ENCODE data around the gene DPH7. TPM values are rescaled to one million over a fixed set of nuclear protein-coding genes. Genes with fewer than 3 reads are reported as not detected.

Gene DPH7
- total and polyA plus RNA-seq, 4 donors: 21.7 to 82.1 (median 45.4) TPM

DNA sequence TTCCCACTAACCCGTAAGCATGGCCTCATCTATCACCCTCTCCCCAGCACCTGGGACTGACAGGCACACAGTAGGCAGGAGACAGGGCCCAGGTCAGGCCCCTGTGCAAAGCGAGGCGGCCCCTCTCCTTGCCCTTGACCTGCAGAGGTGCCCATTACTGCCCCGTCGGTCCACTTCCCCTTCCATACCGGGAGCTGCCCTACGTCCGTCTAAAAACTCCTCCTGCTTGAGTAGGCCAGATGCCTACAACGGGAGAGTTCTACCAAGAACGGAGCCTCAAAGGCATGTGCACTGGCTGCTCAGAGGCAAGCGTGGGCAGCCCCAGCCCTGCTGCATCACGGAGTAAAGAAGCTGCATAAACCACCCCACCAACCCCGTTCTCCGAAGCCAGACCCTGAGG is 4.6 kb upstream of the DPH7 start:
- Histone ChIP-seq H3K27me3 (ENCODE audit: control insufficient read depth, insufficient read depth, low read length) (no peaks in the 10 kb centered on the region), H3K9me3 (ENCODE audit: control insufficient read depth, insufficient read depth, low read length) (no peaks in the 10 kb centered on the region), H3K4me1 (ENCODE audit: control insufficient read depth, insufficient read depth, low read length) (peaks cover 22% of the 10 kb centered on the region), H3K36me3 (ENCODE audit: control insufficient read depth, insufficient read depth, low read length) (peaks cover 85% of the 10 kb centered on the region), H3K27ac (ENCODE audit: low read depth, low read length) (no peak overlapping the region), H3K4me3 (ENCODE audit: low read depth, low read length) (no peak overlapping the region)
- no peak for DNase-seq (ENCODE audit: low read depth in 4 of 6, low spot score in 6 of 6)
- whole genome bisulfite sequencing (ENCODE audit: insufficient coverage): 88% methylated on average over 8 of the region's 14 CpGs

DNA sequence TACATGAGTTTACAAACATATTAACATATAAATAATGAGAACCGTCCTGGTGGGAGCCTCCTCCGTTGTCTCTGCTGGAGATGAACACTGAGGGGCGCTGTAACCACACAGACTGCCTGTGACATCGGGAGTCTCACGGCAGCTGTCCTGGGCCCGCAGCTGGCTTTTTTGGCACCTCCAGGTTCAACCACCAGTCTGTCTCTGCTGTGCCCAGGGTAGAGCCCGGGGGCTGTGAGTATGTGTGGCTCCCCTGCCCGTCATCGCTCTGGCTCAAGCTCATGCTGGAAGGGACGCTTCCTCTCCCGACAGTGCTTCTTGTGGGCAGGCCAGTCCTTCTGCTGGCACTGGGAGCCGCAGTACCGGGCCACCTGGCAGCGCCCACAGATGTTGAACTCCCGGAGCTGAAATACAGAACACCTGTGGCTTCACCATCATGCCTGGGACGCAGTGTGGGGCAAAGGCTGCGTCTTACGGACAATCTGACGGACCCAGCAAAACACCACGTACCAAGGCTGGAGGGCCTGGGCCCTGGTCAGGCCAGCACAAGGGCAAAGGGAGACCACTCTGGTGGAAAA is 3.6 kb upstream of the DPH7 start:
- 87% methylated on average over 20 of the region's 20 CpGs for WGBS (ENCODE audit: insufficient coverage)
- Histone ChIP-seq H3K36me3 (ENCODE audit: control insufficient read depth, insufficient read depth, low read length) (peaks cover 75% of the 10 kb centered on the region), H3K4me3 (ENCODE audit: low read depth, low read length) (no peak overlapping the region), H3K4me1 (ENCODE audit: control insufficient read depth, insufficient read depth, low read length) (peaks cover 30% of the 10 kb centered on the region), H3K27me3 (ENCODE audit: control insufficient read depth, insufficient read depth, low read length) (no peaks in the 10 kb centered on the region), H3K9me3 (ENCODE audit: control insufficient read depth, insufficient read depth, low read length) (no peaks in the 10 kb centered on the region), H3K27ac (ENCODE audit: low read depth, low read length) (no peak overlapping the region)
- DNase-seq (ENCODE audit: low read depth in 4 of 6, low spot score in 6 of 6): no peak

- no peak for DNase-seq (ENCODE audit: low read depth in 4 of 6, low spot score in 6 of 6)
- H3K4me3 ChIP-seq (ENCODE audit: low read depth, low read length): no peak overlapping the region
- peaks cover 33% of the 10 kb centered on the region for H3K4me1 ChIP-seq (ENCODE audit: control insufficient read depth, insufficient read depth, low read length)
- peaks cover 71% of the 10 kb centered on the region for H3K36me3 ChIP-seq (ENCODE audit: control insufficient read depth, insufficient read depth, low read length)
- H3K27ac ChIP-seq (ENCODE audit: low read depth, low read length): no peak overlapping the region
- no peaks in the 10 kb centered on the region for H3K9me3 ChIP-seq (ENCODE audit: control insufficient read depth, insufficient read depth, low read length)
- H3K27me3 ChIP-seq (ENCODE audit: control insufficient read depth, insufficient read depth, low read length): no peaks in the 10 kb centered on the region
- WGBS (ENCODE audit: insufficient coverage): 87% methylated on average over 22 of the region's 22 CpGs
Observed at GRCh38 chr9:137581361-137582285, 2.9 kb upstream of the DPH7 start.

DNA sequence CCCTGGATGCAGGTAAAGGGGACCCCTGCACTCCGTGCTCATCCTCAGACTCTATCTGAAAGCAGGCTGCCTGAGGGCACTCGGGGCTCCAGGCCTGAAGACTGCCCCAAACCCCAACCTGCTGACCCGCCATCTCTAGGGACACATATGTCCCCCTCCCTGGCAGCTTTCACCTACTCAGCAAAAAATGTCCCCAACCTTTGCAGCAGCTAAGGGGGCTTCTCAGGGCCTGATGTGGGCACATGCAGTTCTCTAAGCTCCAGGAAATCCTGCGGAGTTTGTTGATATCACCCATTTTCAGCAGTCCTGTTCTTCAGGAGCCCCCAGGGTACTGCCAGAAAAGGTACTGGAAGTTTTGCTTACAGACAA is 2.2 kb upstream of the DPH7 start:
- no peaks in the 10 kb centered on the region for H3K9me3 ChIP-seq (ENCODE audit: control insufficient read depth, insufficient read depth, low read length)
- H3K4me3 ChIP-seq (ENCODE audit: low read depth, low read length): no peak overlapping the region
- peaks cover 36% of the 10 kb centered on the region for H3K4me1 ChIP-seq (ENCODE audit: control insufficient read depth, insufficient read depth, low read length)
- no peaks in the 10 kb centered on the region for H3K27me3 ChIP-seq (ENCODE audit: control insufficient read depth, insufficient read depth, low read length)
- H3K36me3 ChIP-seq (ENCODE audit: control insufficient read depth, insufficient read depth, low read length): peaks cover 71% of the 10 kb centered on the region
- DNase-seq (ENCODE audit: low read depth in 4 of 6, low spot score in 6 of 6): no peak
- 93% methylated on average over 4 of the region's 4 CpGs for WGBS (ENCODE audit: insufficient coverage)
- no peak overlapping the region for H3K27ac ChIP-seq (ENCODE audit: low read depth, low read length)

- no peaks in the 10 kb centered on the region for H3K9me3 ChIP-seq (ENCODE audit: control insufficient read depth, insufficient read depth, low read length)
- no peak overlapping the region for H3K4me3 ChIP-seq (ENCODE audit: low read depth, low read length)
- no peak overlapping the region for H3K27ac ChIP-seq (ENCODE audit: low read depth, low read length)
- peaks cover 36% of the 10 kb centered on the region for H3K4me1 ChIP-seq (ENCODE audit: control insufficient read depth, insufficient read depth, low read length)
- peaks cover 71% of the 10 kb centered on the region for H3K36me3 ChIP-seq (ENCODE audit: control insufficient read depth, insufficient read depth, low read length)
- no peaks in the 10 kb centered on the region for H3K27me3 ChIP-seq (ENCODE audit: control insufficient read depth, insufficient read depth, low read length)
- 60% methylated on average over 23 of the region's 23 CpGs for WGBS (ENCODE audit: insufficient coverage)
- peak in 1 of 6 donors; percentile 48 for DNase-seq (ENCODE audit: low read depth in 4 of 6, low spot score in 6 of 6)
Observed at GRCh38 chr9:137580209-137580953, 1.7 kb upstream of the DPH7 start.

DNA sequence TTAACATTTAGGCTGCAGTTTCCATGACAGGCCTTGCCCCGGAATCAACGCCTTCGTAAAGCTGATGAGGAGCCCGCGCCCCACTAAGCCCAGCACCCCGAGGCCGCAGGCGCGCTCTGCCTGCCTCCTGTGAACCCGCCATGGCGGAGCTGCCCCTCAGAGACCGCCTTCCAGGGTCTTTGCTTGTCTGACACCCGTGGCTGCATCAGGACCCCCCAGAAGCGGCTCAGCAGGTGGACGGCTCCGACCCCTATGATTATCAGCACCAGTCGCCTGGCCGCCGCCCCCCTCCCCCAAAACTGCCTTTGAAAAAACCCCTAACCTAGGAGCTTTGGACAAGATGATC is 507 bp upstream of the DPH7 start:
- Histone ChIP-seq H3K4me1 (ENCODE audit: control insufficient read depth, insufficient read depth, low read length) (peaks cover 36% of the 10 kb centered on the region), H3K27ac (ENCODE audit: low read depth, low read length) (peak overlapping the region; percentile 71), H3K4me3 (ENCODE audit: low read depth, low read length) (peak overlapping the region; percentile 53), H3K9me3 (ENCODE audit: control insufficient read depth, insufficient read depth, low read length) (no peaks in the 10 kb centered on the region), H3K27me3 (ENCODE audit: control insufficient read depth, insufficient read depth, low read length) (no peaks in the 10 kb centered on the region), H3K36me3 (ENCODE audit: control insufficient read depth, insufficient read depth, low read length) (peaks cover 71% of the 10 kb centered on the region)
- no peak for DNase-seq (ENCODE audit: low read depth in 4 of 6, low spot score in 6 of 6)
- WGBS (ENCODE audit: insufficient coverage): 20% methylated on average over 12 of the region's 19 CpGs

GRCh38 chr9:137575716-137576411 is 2.9 kb downstream of the DPH7 start:
- Histone ChIP-seq H3K27me3 (ENCODE audit: control insufficient read depth, insufficient read depth, low read length) (no peaks in the 10 kb centered on the region), H3K36me3 (ENCODE audit: control insufficient read depth, insufficient read depth, low read length) (peaks cover 60% of the 10 kb centered on the region), H3K4me3 (ENCODE audit: low read depth, low read length) (no peak overlapping the region), H3K4me1 (ENCODE audit: control insufficient read depth, insufficient read depth, low read length) (peaks cover 30% of the 10 kb centered on the region), H3K27ac (ENCODE audit: low read depth, low read length) (no peak overlapping the region), H3K9me3 (ENCODE audit: control insufficient read depth, insufficient read depth, low read length) (no peaks in the 10 kb centered on the region)
- 88% methylated on average over 11 of the region's 12 CpGs for WGBS (ENCODE audit: insufficient coverage)
- no peak for DNase-seq (ENCODE audit: low read depth in 4 of 6, low spot score in 6 of 6)

GRCh38 chr9:137575364-137575715 is 3.4 kb downstream of the DPH7 start:
- Histone ChIP-seq H3K9me3 (ENCODE audit: control insufficient read depth, insufficient read depth, low read length) (no peaks in the 10 kb centered on the region), H3K27ac (ENCODE audit: low read depth, low read length) (no peak overlapping the region), H3K4me3 (ENCODE audit: low read depth, low read length) (no peak overlapping the region), H3K4me1 (ENCODE audit: control insufficient read depth, insufficient read depth, low read length) (peaks cover 27% of the 10 kb centered on the region), H3K36me3 (ENCODE audit: control insufficient read depth, insufficient read depth, low read length) (peaks cover 60% of the 10 kb centered on the region), H3K27me3 (ENCODE audit: control insufficient read depth, insufficient read depth, low read length) (no peaks in the 10 kb centered on the region)
- no peak for DNase-seq (ENCODE audit: low read depth in 4 of 6, low spot score in 6 of 6)
- WGBS (ENCODE audit: insufficient coverage): 90% methylated on average over 9 of the region's 9 CpGs

DNA sequence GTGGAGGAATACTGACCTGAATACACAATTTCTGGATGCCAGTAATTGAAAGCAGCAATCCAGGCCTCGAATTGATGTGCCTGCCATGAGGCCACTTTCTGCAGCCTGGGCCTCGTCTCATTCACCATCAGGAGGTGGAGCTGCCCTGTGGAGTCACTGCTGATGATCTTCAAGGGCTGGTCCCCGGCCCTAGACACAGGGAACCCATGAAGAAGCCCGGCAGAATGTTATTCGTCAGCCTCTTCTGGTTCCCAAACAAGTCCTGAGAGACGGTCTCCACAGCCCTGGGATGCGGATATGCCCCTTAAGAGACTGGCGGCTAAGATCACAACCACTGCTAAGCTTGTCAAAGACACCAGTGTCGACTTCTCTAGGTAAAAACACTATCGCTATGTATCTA is 4.5 kb downstream of the DPH7 start:
- H3K4me1 ChIP-seq (ENCODE audit: control insufficient read depth, insufficient read depth, low read length): peaks cover 18% of the 10 kb centered on the region
- DNase-seq (ENCODE audit: low read depth in 4 of 6, low spot score in 6 of 6): no peak
- no peak overlapping the region for H3K4me3 ChIP-seq (ENCODE audit: low read depth, low read length)
- H3K27me3 ChIP-seq (ENCODE audit: control insufficient read depth, insufficient read depth, low read length): no peaks in the 10 kb centered on the region
- 93% methylated on average over 9 of the region's 10 CpGs for WGBS (ENCODE audit: insufficient coverage)
- H3K36me3 ChIP-seq (ENCODE audit: control insufficient read depth, insufficient read depth, low read length): peaks cover 67% of the 10 kb centered on the region
- no peak overlapping the region for H3K27ac ChIP-seq (ENCODE audit: low read depth, low read length)
- no peaks in the 10 kb centered on the region for H3K9me3 ChIP-seq (ENCODE audit: control insufficient read depth, insufficient read depth, low read length)
